ENCODE results near the gene RELN.

- TF ChIP-seq CTCF (IDR thresholded peaks at IDR 0.05; ENCODE audit: low read length) (no peak), EZH2 (IDR thresholded peaks at IDR 0.05; ENCODE audit: borderline replicate concordance, low read length) (no peak)
Observed at GRCh38 chr7:103937680-103938079, 51.8 kb downstream of the RELN start.

Data from OCI-LY1 (cell line).